Activated CD4-positive, alpha-beta T cell treated with anti-CD3 and anti-CD28 coated beads, Interleukin-2, amount 10 ng/mL, durations not matched to agents 7 days and 5 days (primary cell): Measurements from ENCODE around the gene GALNT2. TPM values are rescaled to one million over a fixed set of nuclear protein-coding genes. Genes with fewer than 3 reads are reported as not detected.

Source experiments
- CTCF ChIA-PET: fragments of 350-600 bp; sonication (Branson Sonifier 250); formaldehyde crosslinking; loops from one replicate; lab custom pipeline; 2021; ENCODE audit warnings: antibody characterized with exemption; lab: Charles Lee
- POLR2A ChIA-PET: fragments of 350-600 bp; sonication (Branson Sonifier 250); formaldehyde crosslinking; loops from one replicate; lab custom pipeline; 2021; ENCODE audit warnings: antibody characterized with exemption; lab: Charles Lee
- DNase-seq: peaks from one replicate; pipeline ENCODE4 v3.0.0-alpha.2; 2020
- H3K27ac Mint-ChIP-seq: one replicate; pipeline ENCODE4 v1.8.0; 2021; ENCODE audit warnings: mild to moderate bottlenecking, moderate library complexity, mixed read lengths
- H3K27me3 Mint-ChIP-seq: one replicate; pipeline ENCODE4 v1.8.0; 2021; ENCODE audit warnings: mixed read lengths
- H3K36me3 Mint-ChIP-seq: one replicate; pipeline ENCODE4 v1.8.0; 2021; ENCODE audit warnings: low read depth, mixed read lengths
- H3K4me1 Mint-ChIP-seq: one replicate; pipeline ENCODE4 v1.8.0; 2021; ENCODE audit warnings: mixed read lengths
- H3K4me3 Mint-ChIP-seq: one replicate; pipeline ENCODE4 v1.8.0; 2021; ENCODE audit warnings: mild to moderate bottlenecking, moderate library complexity, mixed read lengths
- H3K9me3 Mint-ChIP-seq: one replicate; pipeline ENCODE4 v1.8.0; 2021; ENCODE audit warnings: mixed read lengths
- total RNA-seq, 2 experiments: library from RNA; stranded (reverse); gene quantifications; one replicate each; pipeline ENCODE4 v1.2.3, GENCODE V29; 2021

GALNT2 gene
- 10 to 100 TPM; 22.7 to 28.4 TPM for total RNA-seq

GRCh38 chr1:230066466-230067404 lies at the start of gene GALNT2:
Gene GALNT2 (plus strand): TSS chr1:230067238. CDS start chr1:230067281, 43 bp downstream.
- peaks cover 44% of the 10 kb centered on the region for H3K4me1 Mint-ChIP-seq
- ChIA-PET POLR2A (interaction anchor here (0.6 kb wide), 3 partner anchors 354 to 1328 kb away, joined by 3 to 6 read pairs (median 3); no protein-coding TSS in a partner anchor), CTCF (no interaction called here)
- peak within 1 kb of the TSS; percentile 95 for H3K27ac Mint-ChIP-seq
- H3K9me3 Mint-ChIP-seq: peaks cover 11% of the 10 kb centered on the region
- H3K4me3 Mint-ChIP-seq: peak within 1 kb of the TSS; percentile 87
- H3K27me3 Mint-ChIP-seq: peaks cover 2% of the 10 kb centered on the region
- H3K36me3 Mint-ChIP-seq: peaks cover 4% of the 10 kb centered on the region
- peak; percentile 88 for DNase-seq

GRCh38 chr1:230020451-230020850 lies 46.6 kb upstream of the GALNT2 start:
- H3K4me1 Mint-ChIP-seq: no peaks in the 10 kb centered on the region
- H3K9me3 Mint-ChIP-seq: no peaks in the 10 kb centered on the region
- H3K27ac Mint-ChIP-seq: no peak overlapping the region
- POLR2A ChIA-PET: no interaction called here
- CTCF ChIA-PET: interaction anchor here (0.7 kb wide), 1 partner anchor 14 kb away, joined by 3 read pairs; no protein-coding TSS in a partner anchor
- H3K36me3 Mint-ChIP-seq: no peaks in the 10 kb centered on the region
- no peak overlapping the region for H3K4me3 Mint-ChIP-seq
- peaks cover 2% of the 10 kb centered on the region for H3K27me3 Mint-ChIP-seq
- no peak for DNase-seq

- ChIA-PET CTCF (interaction anchor here (0.6 kb wide), 1 partner anchor 283 kb away, joined by 3 read pairs; no protein-coding TSS in a partner anchor), POLR2A (no interaction called here)
- H3K4me1 Mint-ChIP-seq: no peaks in the 10 kb centered on the region
- no peak for DNase-seq
- peaks cover 2% of the 10 kb centered on the region for H3K27me3 Mint-ChIP-seq
- no peaks in the 10 kb centered on the region for H3K36me3 Mint-ChIP-seq
- H3K9me3 Mint-ChIP-seq: peaks cover 2% of the 10 kb centered on the region
- H3K4me3 Mint-ChIP-seq: no peak overlapping the region
- no peak overlapping the region for H3K27ac Mint-ChIP-seq
These were observed 44.2 kb upstream of the GALNT2 start for GRCh38 chr1:230022666-230023380.

- H3K27me3 Mint-ChIP-seq: no peaks in the 10 kb centered on the region
- peaks cover 2% of the 10 kb centered on the region for H3K9me3 Mint-ChIP-seq
- H3K4me1 Mint-ChIP-seq: peaks cover 10% of the 10 kb centered on the region
- H3K36me3 Mint-ChIP-seq: no peaks in the 10 kb centered on the region
- no peak for DNase-seq
- no peak overlapping the region for H3K27ac Mint-ChIP-seq
- CTCF ChIA-PET: interaction anchor here (0.8 to 1.4 kb wide), 3 partner anchors 10 to 83 kb away, joined by 3 to 4 read pairs (median 3); no protein-coding TSS in a partner anchor
- no peak overlapping the region for H3K4me3 Mint-ChIP-seq
- POLR2A ChIA-PET: no interaction called here
These were observed 41.4 kb upstream of the GALNT2 start for GRCh38 chr1:230025686-230026085.

- Mint-ChIP-seq H3K27me3 (no peaks in the 10 kb centered on the region), H3K4me1 (peaks cover 13% of the 10 kb centered on the region), H3K27ac (no peak overlapping the region), H3K9me3 (peaks cover 2% of the 10 kb centered on the region), H3K36me3 (no peaks in the 10 kb centered on the region), H3K4me3 (no peak overlapping the region)
- no peak for DNase-seq
- ChIA-PET POLR2A (no interaction called here), CTCF (interaction anchor here (1.3 kb wide), 1 partner anchor 82 kb away, joined by 3 read pairs; no protein-coding TSS in a partner anchor)
These were observed 40.9 kb upstream of the GALNT2 start for GRCh38 chr1:230026139-230026538.

GRCh38 chr1:230026572-230026971 lies 40.5 kb upstream of the GALNT2 start:
- DNase-seq: no peak
- no peak overlapping the region for H3K27ac Mint-ChIP-seq
- H3K4me3 Mint-ChIP-seq: no peak overlapping the region
- ChIA-PET CTCF (interaction anchor here (1.3 kb wide), 1 partner anchor 82 kb away, joined by 3 read pairs; no protein-coding TSS in a partner anchor), POLR2A (no interaction called here)
- peaks cover 2% of the 10 kb centered on the region for H3K9me3 Mint-ChIP-seq
- H3K4me1 Mint-ChIP-seq: peaks cover 13% of the 10 kb centered on the region
- H3K27me3 Mint-ChIP-seq: no peaks in the 10 kb centered on the region
- H3K36me3 Mint-ChIP-seq: no peaks in the 10 kb centered on the region

- Mint-ChIP-seq H3K27me3 (no peaks in the 10 kb centered on the region), H3K36me3 (no peaks in the 10 kb centered on the region), H3K27ac (no peak overlapping the region), H3K4me3 (no peak overlapping the region), H3K4me1 (peaks cover 13% of the 10 kb centered on the region), H3K9me3 (peaks cover 2% of the 10 kb centered on the region)
- ChIA-PET POLR2A (no interaction called here), CTCF (no interaction called here)
- DNase-seq: no peak
These were observed 38.3 kb upstream of the GALNT2 start for GRCh38 chr1:230028602-230029223.

GRCh38 chr1:230029244-230029941 lies 37.6 kb upstream of the GALNT2 start:
- H3K36me3 Mint-ChIP-seq: no peaks in the 10 kb centered on the region
- peaks cover 2% of the 10 kb centered on the region for H3K9me3 Mint-ChIP-seq
- no peak overlapping the region for H3K27ac Mint-ChIP-seq
- no peak for DNase-seq
- H3K4me1 Mint-ChIP-seq: peaks cover 13% of the 10 kb centered on the region
- ChIA-PET POLR2A (no interaction called here), CTCF (interaction anchor here (1.2 kb wide), 1 partner anchor 14 kb away, joined by 3 read pairs; no protein-coding TSS in a partner anchor)
- H3K4me3 Mint-ChIP-seq: no peak overlapping the region
- no peaks in the 10 kb centered on the region for H3K27me3 Mint-ChIP-seq

- CTCF ChIA-PET: interaction anchor here (1.2 kb wide), 1 partner anchor 13 kb away, joined by 3 read pairs; no protein-coding TSS in a partner anchor
- no peak overlapping the region for H3K27ac Mint-ChIP-seq
- peaks cover 13% of the 10 kb centered on the region for H3K4me1 Mint-ChIP-seq
These were observed 36.8 kb upstream of the GALNT2 start for GRCh38 chr1:230030122-230030821.

GRCh38 chr1:230031131-230031530 lies 35.9 kb upstream of the GALNT2 start:
- ChIA-PET POLR2A (interaction anchor here (0.6 kb wide), 1 partner anchor 73 kb away, joined by 5 read pairs; no protein-coding TSS in a partner anchor), CTCF (no interaction called here)

More at GRCh38 chr1:230030122-230030821, 36.8 kb upstream of the GALNT2 start:
- POLR2A ChIA-PET: no interaction called here
- Mint-ChIP-seq H3K9me3 (peaks cover 2% of the 10 kb centered on the region), H3K27me3 (no peaks in the 10 kb centered on the region), H3K36me3 (no peaks in the 10 kb centered on the region), H3K4me3 (no peak overlapping the region)
- no peak for DNase-seq

GRCh38 chr1:230032516-230033281 lies 34.3 kb upstream of the GALNT2 start:
- H3K36me3 Mint-ChIP-seq: peaks cover 5% of the 10 kb centered on the region
- CTCF ChIA-PET: no interaction called here
- peaks cover 15% of the 10 kb centered on the region for H3K4me1 Mint-ChIP-seq
- no peak for DNase-seq
- H3K4me3 Mint-ChIP-seq: no peak overlapping the region
- H3K27me3 Mint-ChIP-seq: peaks cover 2% of the 10 kb centered on the region
- POLR2A ChIA-PET: no interaction called here
- H3K27ac Mint-ChIP-seq: no peak overlapping the region
- H3K9me3 Mint-ChIP-seq: peaks cover 5% of the 10 kb centered on the region

More at GRCh38 chr1:230031131-230031530, 35.9 kb upstream of the GALNT2 start:
- no peak overlapping the region for H3K27ac Mint-ChIP-seq
- H3K4me3 Mint-ChIP-seq: no peak overlapping the region
- peaks cover 2% of the 10 kb centered on the region for H3K27me3 Mint-ChIP-seq
- peaks cover 2% of the 10 kb centered on the region for H3K36me3 Mint-ChIP-seq
- peaks cover 13% of the 10 kb centered on the region for H3K4me1 Mint-ChIP-seq
- DNase-seq: no peak
- peaks cover 3% of the 10 kb centered on the region for H3K9me3 Mint-ChIP-seq
